Upper lobe of left lung (tissue), 4 donors: ENCODE data around the gene EIF4E1B.

Source experiments
- EP300 ChIP-seq, 4 donors: sonication (generic); formaldehyde crosslinking; IDR thresholded peaks; one replicate each; pipeline ENCODE4 v1.5.1; 2017; ENCODE audit warnings: antibody characterized with exemption in 4 of 4, control low read depth in 2 of 4
- POLR2A ChIP-seq, 4 donors: fragments of 450-650 bp; IDR thresholded peaks; one replicate each; pipeline ENCODE4 v1.5.1; 2016 to 2017; ENCODE audit warnings: antibody characterized with exemption in 4 of 4, mild to moderate bottlenecking in 2 of 4
- TF ChIP-seq, protein P1 (sequence below), 6 experiments: fragments of 450-650 bp in 4 of 6; fragments of 200-600 bp in 2 of 6; sonication (generic) in 2 of 6; IDR thresholded peaks; one replicate each; pipeline ENCODE4 v1.5.1; 2016 to 2019; ENCODE audit warnings: antibody characterized with exemption in 6 of 6

DNA sequence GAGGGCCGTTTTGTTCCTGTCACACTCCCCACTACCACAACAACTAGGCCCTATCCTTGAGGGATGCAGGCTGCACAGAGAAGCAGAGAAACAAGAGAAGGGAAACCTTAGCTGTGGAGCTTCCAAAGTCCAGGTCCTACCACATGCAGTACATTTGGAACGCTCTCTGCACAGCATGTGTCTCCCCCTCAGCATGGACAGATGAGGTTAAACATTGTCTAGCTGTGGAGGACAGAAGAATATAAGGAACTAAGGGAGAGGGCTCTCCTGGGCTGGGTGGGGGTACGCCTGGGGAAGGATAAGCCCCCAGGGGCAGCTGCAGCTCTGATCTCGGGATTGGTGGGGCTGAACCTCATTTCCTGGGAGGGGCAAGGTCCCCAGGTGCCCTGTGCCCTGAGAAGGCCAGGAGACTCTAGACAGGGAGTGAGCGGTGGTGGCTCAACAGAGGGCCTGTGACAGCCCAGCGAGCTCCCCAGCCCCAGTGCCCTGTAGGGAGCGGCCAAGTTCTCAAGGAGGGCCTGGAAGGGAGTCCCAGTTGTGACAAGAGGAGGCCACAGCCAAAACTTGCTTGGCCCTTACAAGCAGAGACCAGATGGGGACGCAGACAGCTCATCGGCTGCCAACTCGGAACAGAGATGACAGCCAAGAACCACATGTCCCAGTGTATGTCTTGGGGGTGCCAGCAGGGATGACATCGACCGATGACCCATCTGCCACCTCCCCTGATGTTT lies 46.9 kb downstream of the EIF4E1B start:
- TF ChIP-seq, protein P1, sequence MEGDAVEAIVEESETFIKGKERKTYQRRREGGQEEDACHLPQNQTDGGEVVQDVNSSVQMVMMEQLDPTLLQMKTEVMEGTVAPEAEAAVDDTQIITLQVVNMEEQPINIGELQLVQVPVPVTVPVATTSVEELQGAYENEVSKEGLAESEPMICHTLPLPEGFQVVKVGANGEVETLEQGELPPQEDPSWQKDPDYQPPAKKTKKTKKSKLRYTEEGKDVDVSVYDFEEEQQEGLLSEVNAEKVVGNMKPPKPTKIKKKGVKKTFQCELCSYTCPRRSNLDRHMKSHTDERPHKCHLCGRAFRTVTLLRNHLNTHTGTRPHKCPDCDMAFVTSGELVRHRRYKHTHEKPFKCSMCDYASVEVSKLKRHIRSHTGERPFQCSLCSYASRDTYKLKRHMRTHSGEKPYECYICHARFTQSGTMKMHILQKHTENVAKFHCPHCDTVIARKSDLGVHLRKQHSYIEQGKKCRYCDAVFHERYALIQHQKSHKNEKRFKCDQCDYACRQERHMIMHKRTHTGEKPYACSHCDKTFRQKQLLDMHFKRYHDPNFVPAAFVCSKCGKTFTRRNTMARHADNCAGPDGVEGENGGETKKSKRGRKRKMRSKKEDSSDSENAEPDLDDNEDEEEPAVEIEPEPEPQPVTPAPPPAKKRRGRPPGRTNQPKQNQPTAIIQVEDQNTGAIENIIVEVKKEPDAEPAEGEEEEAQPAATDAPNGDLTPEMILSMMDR (IDR thresholded peaks at IDR 0.05), result no peak
- TF ChIP-seq EP300 (IDR thresholded peaks at IDR 0.05), result no peak
- no peak for TF ChIP-seq POLR2A (IDR thresholded peaks at IDR 0.05)
